Measurements from ENCODE around the gene EFCAB14. TPM values are rescaled to one million over a fixed set of nuclear protein-coding genes. Genes with fewer than 3 reads are reported as not detected.

Gene EFCAB14
- total and polyA plus RNA-seq, 9 of the 15 experiments (the other 6 are each of a cell fraction or from before 2014, with no cell fraction given) = 7.3 to 49.0 (median 37.3) TPM

GRCh38 chr1:46749404-46749803 lies 30.5 kb upstream of the EFCAB14 start:
- no peaks in the 10 kb centered on the region for H3K9me1 ChIP-seq (ENCODE audit: control insufficient read depth, insufficient read depth, low read length)
- intact Hi-C loops (cut with micrococcal nuclease) (loop anchor here (5.0 to 10.0 kb wide), 3 partner anchors 118 to 345 kb away; no protein-coding TSS in a partner anchor), in situ Hi-C loops (cut with MboI) (loop anchor here (10.0 kb wide), 1 partner anchor 235 kb away; no protein-coding TSS in a partner anchor)
- H3K4me1 ChIP-seq (replicated peaks in 1 of 2; ENCODE audit: control insufficient read depth in 2 of 2, insufficient read depth in 2 of 2, low read length in 2 of 2) = no peaks in the 10 kb centered on the region
- no peak overlapping the region for H3K27ac ChIP-seq (ENCODE audit: extremely low read depth, low read depth, low read length)
- no peak for DNase-seq (ENCODE audit: extremely low read depth in 1 of 4, low spot score in 3 of 4)
- no peak for ATAC-seq
- FAIRE-seq = no peak
- no peak overlapping the region for H2AFZ ChIP-seq (ENCODE audit: low read depth, low read length)
- CTCF ChIA-PET (ENCODE audit: low intra/inter-chr PET ratio) = no interaction called here
- no peak overlapping the region for H3K4me3 ChIP-seq
- H4K20me1 ChIP-seq (replicated peaks; ENCODE audit: control insufficient read depth, insufficient read depth, low read length) = no peaks in the 10 kb centered on the region
- POLR2A ChIA-PET = no interaction called here
- no peak overlapping the region for H3K4me2 ChIP-seq (ENCODE audit: insufficient read depth, low read length)
- no peaks in the 10 kb centered on the region for H3K79me2 ChIP-seq (ENCODE audit: control insufficient read depth, insufficient read depth, low read length)
- 0 out of 5 replicates have a peak, but pooled peaks cover 0 to 5% of the 10 kb centered on the region in 2 experiments for H3K27me3 ChIP-seq (ENCODE audit: control insufficient read depth in 2 of 2, insufficient read depth in 2 of 2, low read length in 2 of 2)
- no peak overlapping the region for H3K9ac ChIP-seq (ENCODE audit: insufficient read depth in 1 of 2, low read depth in 2 of 2, low read length in 2 of 2)
- H3K9me3 ChIP-seq (replicated peaks; ENCODE audit: control insufficient read depth, insufficient read depth, low read depth, low read length) = no peaks in the 10 kb centered on the region
- 0% methylated on average over 1 of the region's 1 CpG for WGBS (ENCODE audit: insufficient coverage, low coverage, missing lambda C conversion rate)
- H3K36me3 ChIP-seq (ENCODE audit: control insufficient read depth, insufficient read depth, low read length) = no peaks in the 10 kb centered on the region
- no peak for TF ChIP-seq MCM2 (IDR thresholded peaks at IDR 0.05; ENCODE audit: low read depth)
- TF ChIP-seq, protein P1, sequence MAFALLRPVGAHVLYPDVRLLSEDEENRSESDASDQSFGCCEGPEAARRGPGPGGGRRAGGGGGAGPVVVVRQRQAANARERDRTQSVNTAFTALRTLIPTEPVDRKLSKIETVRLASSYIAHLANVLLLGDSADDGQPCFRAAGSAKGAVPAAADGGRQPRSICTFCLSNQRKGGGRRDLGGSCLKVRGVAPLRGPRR (CRISPR knock-in tag; IDR thresholded peaks at IDR 0.05) = no peak
- TF ChIP-seq ZFX (CRISPR knock-in tag; IDR thresholded peaks at IDR 0.05) = no peak
- TF ChIP-seq PTRF (tag; IDR thresholded peaks at IDR 0.05) = no peak
- TF ChIP-seq ZNF134 (CRISPR knock-in tag; conservative IDR thresholded peaks at IDR 0.05) = no peak
- no peak for TF ChIP-seq BHLHE40 (IDR thresholded peaks at IDR 0.05; ENCODE audit: low read length)
- no peak for TF ChIP-seq PTTG1 (tag; IDR thresholded peaks at IDR 0.05; ENCODE audit: low read depth)
- no peak for TF ChIP-seq KDM1A (IDR thresholded peaks at IDR 0.05)
- TF ChIP-seq ZNF76 (CRISPR knock-in tag; IDR thresholded peaks at IDR 0.05; ENCODE audit: borderline replicate concordance) = no peak
- TF ChIP-seq, protein P2, sequence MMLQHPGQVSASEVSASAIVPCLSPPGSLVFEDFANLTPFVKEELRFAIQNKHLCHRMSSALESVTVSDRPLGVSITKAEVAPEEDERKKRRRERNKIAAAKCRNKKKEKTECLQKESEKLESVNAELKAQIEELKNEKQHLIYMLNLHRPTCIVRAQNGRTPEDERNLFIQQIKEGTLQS (IDR thresholded peaks at IDR 0.05) = no peak
- TF ChIP-seq, protein P2 (CRISPR knock-in tag; conservative IDR thresholded peaks at IDR 0.05) = no peak
- TF ChIP-seq SNRNP70 (optimal IDR thresholded peaks at IDR 0.05; ENCODE audit: low read depth, low read length) = no peak
- no peak for TF ChIP-seq ETV5 (CRISPR knock-in tag; IDR thresholded peaks at IDR 0.05; ENCODE audit: low read depth)
- no peak for TF ChIP-seq NFATC3 (IDR thresholded peaks at IDR 0.05)
- no TSS peak for BruUV-seq (replicated peaks)

Data from K562 (cell line).